ENCODE measurements around the gene LDB2. TPM values are rescaled to one million over a fixed set of nuclear protein-coding genes. Genes with fewer than 3 reads are reported as not detected.

Gene LDB2
- total and polyA plus RNA-seq, 7 donors, result 7.0 to 18.9 (median 10.1) TPM

DNA sequence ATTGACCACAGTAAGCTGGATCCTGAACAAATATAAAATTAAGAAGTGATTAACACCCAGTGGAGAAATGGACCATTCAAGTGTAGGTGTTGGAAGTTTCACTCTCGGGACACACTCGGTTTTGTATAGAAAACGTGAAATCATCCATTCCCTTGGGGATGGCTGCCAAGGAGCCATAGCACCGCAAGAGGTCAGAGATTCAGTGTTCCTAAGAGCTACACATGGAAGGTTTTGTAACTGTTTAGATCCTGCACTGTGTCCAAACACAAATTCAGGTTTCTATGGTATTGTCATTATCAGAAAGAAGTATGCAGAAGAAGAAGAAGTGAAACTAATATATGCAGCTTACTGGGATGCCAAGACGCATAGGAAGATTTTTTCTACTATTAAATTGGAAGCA, 281.0 kb downstream of the LDB2 start:
- ATAC-seq (no peak), DNase-seq (no peak)
- H3K27ac ChIP-seq, result no peak overlapping the region
- WGBS, 3 donors, result 45 to 59% (median 52%) methylated on average over 5 of the region's 5 CpGs
- H3K4me3 ChIP-seq, result no peak overlapping the region
- no peaks in the 10 kb centered on the region for H3K9me3 ChIP-seq
- no peaks in the 10 kb centered on the region for H3K27me3 ChIP-seq (ENCODE audit: insufficient read depth in 3 of 3, low read length in 2 of 3)
- H3K4me1 ChIP-seq, result no peaks in the 10 kb centered on the region
- TF ChIP-seq, protein P1, sequence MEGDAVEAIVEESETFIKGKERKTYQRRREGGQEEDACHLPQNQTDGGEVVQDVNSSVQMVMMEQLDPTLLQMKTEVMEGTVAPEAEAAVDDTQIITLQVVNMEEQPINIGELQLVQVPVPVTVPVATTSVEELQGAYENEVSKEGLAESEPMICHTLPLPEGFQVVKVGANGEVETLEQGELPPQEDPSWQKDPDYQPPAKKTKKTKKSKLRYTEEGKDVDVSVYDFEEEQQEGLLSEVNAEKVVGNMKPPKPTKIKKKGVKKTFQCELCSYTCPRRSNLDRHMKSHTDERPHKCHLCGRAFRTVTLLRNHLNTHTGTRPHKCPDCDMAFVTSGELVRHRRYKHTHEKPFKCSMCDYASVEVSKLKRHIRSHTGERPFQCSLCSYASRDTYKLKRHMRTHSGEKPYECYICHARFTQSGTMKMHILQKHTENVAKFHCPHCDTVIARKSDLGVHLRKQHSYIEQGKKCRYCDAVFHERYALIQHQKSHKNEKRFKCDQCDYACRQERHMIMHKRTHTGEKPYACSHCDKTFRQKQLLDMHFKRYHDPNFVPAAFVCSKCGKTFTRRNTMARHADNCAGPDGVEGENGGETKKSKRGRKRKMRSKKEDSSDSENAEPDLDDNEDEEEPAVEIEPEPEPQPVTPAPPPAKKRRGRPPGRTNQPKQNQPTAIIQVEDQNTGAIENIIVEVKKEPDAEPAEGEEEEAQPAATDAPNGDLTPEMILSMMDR (IDR thresholded peaks at IDR 0.05), result no peak
- no peaks in the 10 kb centered on the region for H3K36me3 ChIP-seq (ENCODE audit: insufficient read depth in 1 of 2, low read depth in 1 of 2)
- intact Hi-C loops (cut with DNase I), result no loop called here

DNA sequence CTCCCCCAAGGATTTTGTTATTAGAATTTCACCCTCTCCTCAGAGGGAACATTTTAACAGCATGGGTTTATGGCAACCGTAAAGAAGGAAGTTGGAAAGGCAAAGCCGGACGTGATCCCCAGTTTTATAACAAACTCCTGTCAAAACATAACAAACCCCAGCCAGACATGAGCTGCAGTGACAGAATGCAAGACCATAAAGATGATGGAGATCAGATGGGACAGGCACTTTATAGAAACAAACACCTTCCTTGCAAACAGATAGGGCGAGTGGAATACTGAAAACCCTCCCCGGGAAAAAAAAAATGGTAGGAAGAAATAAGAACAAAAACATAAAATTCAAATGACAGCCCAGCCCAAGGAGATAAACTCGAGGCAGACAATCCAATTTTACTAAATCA, 281.4 kb downstream of the LDB2 start:
- H3K9me3 ChIP-seq, result no peaks in the 10 kb centered on the region
- H3K4me1 ChIP-seq, result no peaks in the 10 kb centered on the region
- TF ChIP-seq, protein P1 (IDR thresholded peaks at IDR 0.05), result no peak
- no peaks in the 10 kb centered on the region for H3K27me3 ChIP-seq (ENCODE audit: insufficient read depth in 3 of 3, low read length in 2 of 3)
- DNase-seq (no peak), ATAC-seq (no peak)
- H3K36me3 ChIP-seq (ENCODE audit: insufficient read depth in 1 of 2, low read depth in 1 of 2), result no peaks in the 10 kb centered on the region
- intact Hi-C loops (cut with DNase I), result no loop called here
- H3K27ac ChIP-seq, result no peak overlapping the region
- 33 to 47% (median 41%) methylated on average over 6 of the region's 6 CpGs for WGBS, 3 donors
- H3K4me3 ChIP-seq, result no peak overlapping the region

DNA sequence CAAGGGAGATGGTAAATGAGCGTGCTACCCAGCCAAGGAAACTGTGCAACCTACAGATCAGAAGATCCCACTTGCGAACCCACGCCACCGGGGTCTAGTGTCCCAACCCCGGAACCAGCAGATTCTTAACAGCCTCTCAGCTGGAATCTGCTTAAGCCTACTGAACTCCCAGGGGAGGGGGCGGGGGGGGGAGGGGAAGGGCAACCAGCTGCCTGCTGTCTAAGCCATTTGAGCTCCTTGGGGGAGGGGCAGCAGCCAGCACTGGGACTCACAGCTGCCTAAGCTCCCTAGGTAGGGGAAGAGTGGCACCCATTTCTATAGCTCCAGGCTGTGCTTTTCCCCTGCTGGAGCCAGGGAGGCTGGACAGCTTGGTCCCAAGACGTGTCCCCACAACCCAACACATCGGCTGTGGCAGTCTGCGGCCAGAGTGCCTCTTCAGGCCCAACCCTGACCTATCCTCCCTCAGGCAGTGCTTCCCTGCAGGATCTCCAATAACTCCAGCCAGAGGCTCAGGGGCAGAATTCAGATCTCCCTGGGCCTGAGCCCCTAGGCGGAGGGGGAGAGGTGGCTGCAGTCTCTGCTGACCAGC, 289.2 kb downstream of the LDB2 start:
- DNase-seq, result no peak
- no peak overlapping the region for H3K4me3 ChIP-seq
- WGBS, 3 donors, result 65 to 83% (median 78%) methylated on average over 9 to 10 of the region's 10 CpGs

DNA sequence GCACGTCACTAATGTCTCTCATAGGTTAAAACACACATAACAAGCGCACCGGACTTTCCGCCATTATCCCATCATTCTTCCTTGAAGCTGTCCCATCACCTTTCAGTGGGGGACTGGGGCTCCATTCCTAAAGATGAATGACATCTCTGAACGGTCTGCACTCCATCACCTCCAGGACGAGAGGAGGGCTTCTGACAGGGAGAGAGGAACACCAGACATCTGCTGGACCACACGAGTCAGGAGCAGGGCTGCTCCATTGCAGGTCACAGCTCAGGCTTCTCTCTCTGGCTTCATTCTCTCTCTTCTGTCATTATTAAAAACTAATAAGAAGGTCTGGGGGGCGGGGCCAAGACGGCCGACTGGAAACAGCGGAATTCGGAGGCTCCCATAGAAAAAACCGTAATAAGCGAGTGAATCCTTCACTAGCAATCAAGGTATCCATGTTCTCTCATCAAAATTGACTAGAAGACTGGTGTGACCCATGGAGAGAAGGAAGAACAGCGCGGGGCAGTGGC, 289.8 kb downstream of the LDB2 start:
- H3K36me3 ChIP-seq (ENCODE audit: insufficient read depth in 1 of 2, low read depth in 1 of 2), result no peaks in the 10 kb centered on the region
- intact Hi-C loops (cut with DNase I), result no loop called here
- no peak overlapping the region for H3K27ac ChIP-seq
- no peaks in the 10 kb centered on the region for H3K27me3 ChIP-seq (ENCODE audit: insufficient read depth in 3 of 3, low read length in 2 of 3)
- no peak for ATAC-seq
- H3K4me1 ChIP-seq, result no peaks in the 10 kb centered on the region
- DNase-seq, result no peak
- 85 to 89% (median 88%) methylated on average over 16 of the region's 16 CpGs for WGBS, 3 donors
- TF ChIP-seq, protein P1 (IDR thresholded peaks at IDR 0.05), result no peak
- no peak overlapping the region for H3K4me3 ChIP-seq
- no peaks in the 10 kb centered on the region for H3K9me3 ChIP-seq

More for the DNA sequence above, 289.2 kb downstream of the LDB2 start:
- Histone ChIP-seq H3K9me3 (no peaks in the 10 kb centered on the region), H3K36me3 (ENCODE audit: insufficient read depth in 1 of 2, low read depth in 1 of 2) (no peaks in the 10 kb centered on the region), H3K27me3 (ENCODE audit: insufficient read depth in 3 of 3, low read length in 2 of 3) (no peaks in the 10 kb centered on the region), H3K27ac (no peak overlapping the region), H3K4me1 (no peaks in the 10 kb centered on the region)
- TF ChIP-seq, protein P1 (IDR thresholded peaks at IDR 0.05), result no peak
- ATAC-seq, result no peak
- intact Hi-C loops (cut with DNase I), result no loop called here

DNA sequence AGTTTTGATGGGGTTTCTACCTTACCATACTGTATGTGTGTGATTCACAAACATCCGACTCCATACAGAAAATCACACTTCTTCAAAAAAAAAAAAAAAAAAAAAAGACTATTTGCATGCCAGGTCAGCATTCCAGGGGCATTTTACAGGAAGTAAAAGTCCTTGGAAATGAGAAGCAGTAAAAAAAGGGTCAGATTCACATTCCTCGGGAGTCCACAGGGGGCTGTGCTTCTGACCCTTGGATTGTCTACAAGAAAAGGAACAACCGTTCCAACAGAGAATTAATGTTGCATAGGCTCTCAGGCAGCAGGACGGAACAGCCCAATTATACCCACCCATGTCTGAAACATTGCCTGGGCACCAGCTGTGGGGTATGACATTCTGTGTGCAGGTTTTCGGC, 290.3 kb downstream of the LDB2 start:
- no peak overlapping the region for H3K27ac ChIP-seq
- intact Hi-C loops (cut with DNase I), result no loop called here
- no peaks in the 10 kb centered on the region for H3K4me1 ChIP-seq
- TF ChIP-seq, protein P1 (IDR thresholded peaks at IDR 0.05), result no peak
- ATAC-seq (no peak), DNase-seq (no peak)
- WGBS, 3 donors, result 23 to 31% (median 31%) methylated on average over 5 of the region's 5 CpGs
- H3K4me3 ChIP-seq, result no peak overlapping the region
- no peaks in the 10 kb centered on the region for H3K27me3 ChIP-seq (ENCODE audit: insufficient read depth in 3 of 3, low read length in 2 of 3)
- H3K36me3 ChIP-seq (ENCODE audit: insufficient read depth in 1 of 2, low read depth in 1 of 2), result no peaks in the 10 kb centered on the region
- H3K9me3 ChIP-seq, result no peaks in the 10 kb centered on the region

Data from psoas muscle (tissue), 8 donors.